OCI-LY1 (cell line): ENCODE measurements around the gene STAT4.

Source experiments
- EZH2 ChIP-seq: fragments of 200-600 bp; sonication (generic), shearing (Covaris generic); IDR thresholded peaks from 2 replicates; pipeline ENCODE4 v1.8.0; 2017; ENCODE audit warnings: borderline replicate concordance, mixed run types, mild to moderate bottlenecking, antibody characterized with exemption, low read length, moderate library complexity, mixed read lengths
- TF ChIP-seq, protein P1 (sequence below): fragments of 200-600 bp; sonication (generic), shearing (Covaris generic); IDR thresholded peaks from 2 replicates; pipeline ENCODE4 v1.5.1; 2017; ENCODE audit warnings: mild to moderate bottlenecking, antibody characterized with exemption, low read length, moderate library complexity, mixed read lengths

DNA sequence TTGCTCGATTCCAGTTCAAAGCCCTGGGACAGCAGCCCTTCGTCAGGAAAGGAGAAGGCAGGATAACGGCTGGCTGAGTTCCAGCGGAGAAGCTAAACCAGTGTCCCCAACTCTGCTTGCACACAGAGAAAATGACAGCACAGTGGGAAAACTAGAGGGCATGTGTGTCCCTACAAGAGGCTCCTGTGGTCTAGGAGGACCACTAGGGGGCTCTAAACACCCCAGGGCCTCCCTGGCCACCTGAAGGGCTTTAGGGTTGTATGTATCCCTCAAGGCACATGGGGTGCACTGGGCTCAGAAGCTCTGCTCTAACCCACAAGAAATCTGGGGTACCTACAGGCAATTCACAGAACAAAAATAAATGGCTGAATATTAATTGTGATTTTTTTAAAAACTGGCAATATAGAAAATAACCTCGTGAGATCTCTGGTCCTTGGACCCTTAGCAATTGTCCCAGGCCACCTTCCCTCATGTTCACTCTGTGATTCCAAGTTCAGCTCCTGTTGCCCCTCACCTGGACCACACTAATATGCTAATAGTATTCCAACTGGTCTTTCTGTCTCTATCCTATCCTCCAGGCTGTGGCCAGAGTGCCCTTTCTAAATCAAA lies 154.4 kb downstream of the STAT4 start:
- TF ChIP-seq, protein P1, sequence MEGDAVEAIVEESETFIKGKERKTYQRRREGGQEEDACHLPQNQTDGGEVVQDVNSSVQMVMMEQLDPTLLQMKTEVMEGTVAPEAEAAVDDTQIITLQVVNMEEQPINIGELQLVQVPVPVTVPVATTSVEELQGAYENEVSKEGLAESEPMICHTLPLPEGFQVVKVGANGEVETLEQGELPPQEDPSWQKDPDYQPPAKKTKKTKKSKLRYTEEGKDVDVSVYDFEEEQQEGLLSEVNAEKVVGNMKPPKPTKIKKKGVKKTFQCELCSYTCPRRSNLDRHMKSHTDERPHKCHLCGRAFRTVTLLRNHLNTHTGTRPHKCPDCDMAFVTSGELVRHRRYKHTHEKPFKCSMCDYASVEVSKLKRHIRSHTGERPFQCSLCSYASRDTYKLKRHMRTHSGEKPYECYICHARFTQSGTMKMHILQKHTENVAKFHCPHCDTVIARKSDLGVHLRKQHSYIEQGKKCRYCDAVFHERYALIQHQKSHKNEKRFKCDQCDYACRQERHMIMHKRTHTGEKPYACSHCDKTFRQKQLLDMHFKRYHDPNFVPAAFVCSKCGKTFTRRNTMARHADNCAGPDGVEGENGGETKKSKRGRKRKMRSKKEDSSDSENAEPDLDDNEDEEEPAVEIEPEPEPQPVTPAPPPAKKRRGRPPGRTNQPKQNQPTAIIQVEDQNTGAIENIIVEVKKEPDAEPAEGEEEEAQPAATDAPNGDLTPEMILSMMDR, result peak; percentile 68
- no peak for TF ChIP-seq EZH2
